GM19395 (cell line): ENCODE data around the gene MGLL.
A peak's percentile ranks its signal among the peaks of the same experiment; 100 is the strongest.
"Not testable (repeated sequence)": the region's sequence is repeated elsewhere in the genome, so short reads cannot be mapped to it uniquely, and the experiment has no call there.

Source experiments
- ATAC-seq: cut with Tn5 transposase; IDR thresholded peaks from one replicate; pipeline ENCODE4 v1.9.1; 2021; ENCODE audit warnings: mild to moderate bottlenecking, moderate library complexity; ENCODE audit not compliant: unreplicated experiment

MGLL gene

DNA sequence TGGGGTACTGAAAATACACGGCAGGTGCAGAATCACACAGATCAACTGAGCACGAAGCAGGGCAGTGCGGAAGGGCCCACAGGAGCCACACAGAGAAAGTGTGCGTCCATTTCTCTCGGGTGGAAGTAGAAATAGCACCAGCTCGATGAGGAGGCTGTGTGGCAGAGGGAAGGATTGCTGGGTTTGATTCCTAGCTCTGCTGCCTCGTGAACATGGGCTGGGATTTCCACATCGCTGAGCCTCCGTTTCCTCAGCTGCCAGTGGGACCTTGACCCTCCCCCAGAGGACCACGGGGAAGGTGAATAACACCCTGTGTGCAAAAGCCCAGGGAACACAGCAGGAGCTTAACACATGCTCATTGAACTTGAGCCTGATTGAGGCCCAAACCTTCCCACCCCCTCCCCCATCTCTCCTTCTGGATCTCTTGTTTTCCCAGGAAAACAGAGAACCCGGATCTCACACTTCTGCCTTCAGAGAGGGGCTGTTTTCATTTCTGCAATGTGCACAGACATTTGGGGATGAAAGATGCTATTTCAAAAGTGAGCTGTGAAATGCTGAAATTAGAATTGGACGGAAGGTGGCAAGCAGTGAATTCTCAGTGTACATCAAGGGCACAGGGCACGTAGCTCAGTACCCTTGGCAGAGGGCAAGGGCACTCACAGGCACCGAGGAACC lies 111.2 kb downstream of the MGLL start:
- ATAC-seq, result no peak

DNA sequence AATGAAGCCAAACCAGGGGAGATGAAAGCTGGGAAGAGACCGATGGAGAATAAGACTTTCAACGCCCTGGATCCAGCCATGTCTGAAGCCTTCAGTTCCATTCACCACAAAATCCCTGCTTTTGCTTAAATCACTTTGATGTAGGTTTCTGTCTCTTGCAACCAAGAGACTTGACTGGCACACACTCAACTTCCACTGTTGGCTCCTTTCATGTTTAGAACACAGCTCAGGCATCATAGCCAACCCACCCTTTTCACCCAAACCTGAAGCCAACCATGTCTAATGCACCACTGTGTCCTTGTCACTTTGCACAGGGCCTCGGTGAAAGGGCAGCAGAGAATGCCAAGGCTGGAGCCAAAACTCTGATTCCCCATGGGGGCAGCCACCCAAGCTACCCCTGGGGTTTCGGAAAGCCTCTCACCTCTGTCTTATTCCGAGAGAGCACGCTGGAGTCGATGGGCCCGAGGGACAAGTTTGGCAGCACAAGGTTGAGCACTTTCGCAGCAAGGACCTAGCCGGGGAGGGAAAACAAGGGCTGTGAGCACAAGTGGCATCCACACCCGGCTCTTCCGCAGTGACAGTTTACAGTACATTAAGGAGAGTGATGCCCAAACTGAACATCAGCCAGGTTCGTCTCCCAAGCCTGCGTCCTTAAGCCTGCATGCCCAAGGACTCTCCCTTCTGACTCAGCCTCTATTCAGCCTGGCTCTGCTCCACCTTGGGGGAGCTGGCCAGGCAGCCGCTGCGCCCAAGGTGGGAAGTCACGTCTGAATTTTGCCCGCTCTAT lies 112.0 kb downstream of the MGLL start:
- no peak for ATAC-seq

DNA sequence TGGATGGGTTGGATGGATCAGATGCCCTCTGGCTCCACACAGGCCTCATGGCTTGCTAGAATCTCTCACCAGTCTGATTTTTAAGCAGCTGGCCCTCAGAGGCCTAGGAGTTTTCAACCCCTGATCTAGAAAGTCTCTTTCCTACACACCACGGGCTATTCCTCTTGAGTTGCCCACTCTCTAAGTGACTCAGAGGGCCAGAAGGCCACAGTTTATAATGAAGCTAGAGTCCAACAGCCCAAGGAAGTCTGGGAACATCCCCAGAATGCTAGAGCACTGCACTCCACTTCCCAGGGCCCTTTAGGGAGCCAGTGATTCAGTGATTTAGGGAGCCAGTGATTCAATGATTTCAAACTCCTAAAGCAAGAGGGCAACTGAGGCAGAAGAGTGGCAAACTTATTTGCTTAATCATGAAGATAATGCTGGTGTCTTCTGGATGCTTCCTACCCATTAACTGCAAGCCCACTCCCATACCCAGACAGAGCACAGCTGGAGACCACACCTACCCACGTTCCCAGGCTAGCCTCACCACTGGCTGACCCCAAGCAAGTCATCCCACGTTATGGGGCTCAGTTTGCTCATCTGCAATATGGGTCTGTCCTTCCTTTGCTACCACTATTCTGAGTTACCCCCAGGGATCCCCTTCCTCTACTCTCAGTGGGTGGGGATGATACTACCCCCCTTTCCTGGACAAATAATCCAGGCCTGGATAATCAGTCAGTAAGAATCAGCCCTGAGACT lies 112.8 kb downstream of the MGLL start:
- no peak for ATAC-seq

DNA sequence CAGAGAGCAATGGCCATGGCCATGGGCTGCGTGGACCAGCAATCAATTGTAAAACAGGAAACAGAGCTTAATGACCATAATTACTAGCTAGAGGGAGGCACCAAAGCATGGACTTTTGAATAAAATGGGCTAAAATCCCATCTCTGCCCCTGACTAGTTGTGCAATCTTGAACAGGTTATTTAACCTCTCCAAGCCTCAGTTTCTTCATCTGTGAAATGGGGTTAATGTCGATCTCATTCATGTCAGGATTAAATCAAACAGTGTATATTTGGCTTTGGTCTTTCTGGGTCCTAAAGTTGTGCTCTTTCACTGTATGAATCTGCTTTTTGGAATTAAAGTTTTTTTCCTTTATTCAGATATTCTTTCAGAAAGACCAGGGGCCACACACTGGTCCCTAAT lies 113.5 kb downstream of the MGLL start:
- no peak for ATAC-seq

DNA sequence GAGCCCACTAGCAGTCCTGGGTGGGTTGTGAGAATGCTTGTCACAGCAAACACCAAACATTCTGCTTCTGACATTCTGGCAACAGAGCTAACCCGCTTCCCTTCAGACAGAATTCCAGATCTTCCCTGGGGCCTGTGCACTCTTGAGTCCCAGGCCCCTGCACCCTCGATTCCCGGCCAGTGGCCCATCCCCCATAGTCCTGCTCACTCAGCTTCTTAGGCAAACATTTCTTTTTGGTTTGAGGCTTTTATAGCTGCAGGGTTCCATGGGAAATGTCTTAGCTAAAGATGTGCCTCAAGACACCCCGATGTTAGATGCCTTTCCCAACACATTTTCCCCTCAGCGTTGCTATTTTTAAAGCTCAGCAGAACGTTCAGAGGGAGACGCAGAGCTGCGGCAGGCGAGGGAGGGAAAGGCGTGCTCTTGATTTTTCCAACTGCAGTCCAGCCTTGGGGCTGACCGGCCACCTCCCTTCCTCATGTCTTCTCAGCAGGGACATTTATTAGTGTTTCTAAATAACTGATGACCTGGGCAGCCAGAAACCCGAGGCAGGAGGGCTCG lies 114.4 kb downstream of the MGLL start:
- no peak for ATAC-seq

DNA sequence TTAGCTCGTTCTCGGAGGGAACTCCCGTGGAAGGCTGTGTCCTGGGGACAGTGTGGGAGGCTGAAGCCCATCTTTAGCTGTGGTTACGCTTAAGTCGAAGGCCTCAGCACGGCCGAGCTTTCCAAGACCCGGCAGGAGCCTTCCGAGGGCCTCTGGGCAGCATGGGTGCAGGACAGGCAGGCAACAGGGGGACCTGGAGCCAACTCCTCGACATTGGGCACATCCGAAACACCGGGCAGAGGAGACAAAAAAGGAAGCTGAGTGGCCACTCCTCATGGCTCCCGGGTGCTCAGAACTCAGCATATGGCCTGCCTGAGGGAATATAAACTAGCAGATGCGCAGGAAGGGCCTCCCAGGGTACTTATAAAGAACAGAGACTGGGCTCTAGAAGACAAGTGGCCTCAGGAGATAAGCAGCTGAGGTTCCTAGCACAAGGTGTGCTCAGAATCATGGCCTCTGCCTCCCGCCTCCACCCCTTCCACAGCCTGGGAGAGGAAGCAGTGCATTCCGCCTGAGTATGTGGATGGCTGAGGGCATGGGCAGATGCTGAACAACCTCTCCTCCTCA lies 115.4 kb downstream of the MGLL start:
- ATAC-seq, result no peak

DNA sequence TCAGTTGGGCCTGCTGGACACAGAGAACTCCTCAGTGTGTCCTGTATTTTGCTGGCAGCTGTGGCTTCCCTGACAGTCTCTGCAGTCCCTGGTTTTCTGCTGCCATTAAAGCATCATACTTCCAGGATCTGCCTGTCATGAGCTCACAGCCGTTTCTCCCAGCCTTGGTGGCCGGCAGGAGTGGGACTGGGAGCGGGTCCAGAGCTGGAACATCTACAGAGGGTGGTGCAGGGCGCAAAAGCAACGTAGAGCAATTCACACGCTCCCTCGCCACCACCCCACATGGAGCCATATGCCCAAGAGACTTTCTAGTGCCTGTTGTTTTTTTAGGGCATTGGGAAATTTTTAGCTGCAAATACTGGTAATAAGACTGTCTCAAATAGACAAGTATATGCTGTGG lies 116.0 kb downstream of the MGLL start:
- ATAC-seq, result no peak

DNA sequence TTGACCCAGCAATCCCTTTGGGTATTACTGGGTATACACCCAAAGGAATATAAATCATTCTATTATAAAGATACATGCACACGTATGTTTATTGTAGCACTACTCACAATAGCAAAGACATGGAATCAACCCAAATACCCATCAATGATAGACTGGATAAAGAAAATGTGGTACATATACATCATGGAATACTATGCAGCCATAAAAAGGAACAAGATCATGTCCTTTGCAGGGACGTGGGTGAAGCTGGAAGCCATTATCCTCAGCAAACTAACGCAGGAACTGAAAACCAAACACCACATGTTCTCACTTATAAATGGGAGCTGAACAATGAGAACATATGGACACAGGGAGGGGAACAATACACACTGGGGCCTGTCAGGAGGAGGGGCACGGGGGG lies 117.5 kb downstream of the MGLL start:
- not testable (repeated sequence) for ATAC-seq

DNA sequence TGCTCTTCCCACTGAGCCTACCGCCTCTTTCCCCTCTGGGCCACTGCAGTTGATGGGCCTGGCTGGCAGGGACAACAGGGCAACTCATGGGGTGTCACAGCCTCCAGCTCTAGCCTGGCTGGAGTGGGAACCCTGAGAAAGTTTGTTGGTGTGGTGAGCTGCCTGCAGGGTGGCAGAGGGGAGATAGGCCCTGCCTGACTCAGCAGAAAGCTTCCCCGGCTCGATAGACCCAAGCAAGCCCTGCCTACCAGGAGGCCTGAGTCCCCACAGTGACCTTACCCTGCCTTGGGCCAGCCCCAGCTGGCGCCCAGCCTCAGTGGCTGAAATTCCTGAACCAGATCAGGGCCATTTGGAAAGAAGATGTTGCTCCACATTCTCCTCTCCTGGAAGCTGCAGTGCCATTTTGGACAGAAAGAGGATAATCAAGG lies 120.2 kb downstream of the MGLL start:
- no peak for ATAC-seq

DNA sequence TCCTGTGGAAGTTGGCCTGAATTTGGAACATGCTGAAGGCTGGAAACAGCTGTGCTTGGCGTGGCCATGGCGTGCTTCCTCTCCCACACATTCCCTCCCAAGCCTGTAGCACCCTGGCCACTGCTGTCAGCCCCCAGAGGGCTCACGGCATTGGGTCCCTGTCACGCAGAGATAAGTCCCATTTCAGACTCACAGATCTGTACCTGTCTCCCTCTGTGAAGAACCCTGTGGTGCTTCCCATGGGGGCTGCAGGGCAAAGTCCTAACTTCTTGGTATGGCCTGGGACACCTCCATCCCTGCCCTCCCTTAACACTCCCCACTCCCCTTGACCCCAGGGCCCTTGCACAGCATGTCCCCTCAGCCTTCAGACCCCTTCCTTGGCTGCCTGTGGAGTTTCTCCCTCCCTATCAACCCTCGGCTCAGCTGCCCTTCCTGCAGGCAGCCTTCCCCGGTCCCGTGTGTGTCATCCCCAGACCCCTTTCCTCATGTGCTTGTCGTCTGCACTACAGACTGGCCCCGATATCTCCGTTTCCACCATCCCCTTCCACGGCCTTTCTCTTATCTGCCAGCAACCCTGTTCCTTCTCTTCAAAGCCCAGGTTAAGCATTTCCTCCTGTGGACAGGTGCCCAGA lies 120.9 kb downstream of the MGLL start:
- ATAC-seq, result no peak

DNA sequence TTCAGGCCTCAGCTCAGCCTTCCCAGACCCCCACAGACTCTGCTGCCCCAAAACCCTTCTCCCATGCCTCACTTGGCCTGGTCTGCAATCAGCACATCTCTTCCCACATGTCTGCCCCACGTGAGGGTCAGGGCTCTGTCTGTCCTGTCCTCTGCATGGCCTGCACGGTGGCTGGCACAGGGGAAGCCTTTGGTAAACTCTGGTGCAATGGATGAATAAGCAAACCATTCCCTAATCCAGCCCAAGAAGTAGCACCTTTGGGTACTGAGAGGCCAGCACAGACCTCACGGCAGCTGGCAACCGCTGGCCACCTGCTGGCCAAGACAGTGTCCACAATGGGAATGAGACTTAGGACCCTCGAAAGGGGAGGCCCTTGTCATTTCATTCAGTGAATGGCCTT lies 121.9 kb downstream of the MGLL start:
- ATAC-seq, result no peak

DNA sequence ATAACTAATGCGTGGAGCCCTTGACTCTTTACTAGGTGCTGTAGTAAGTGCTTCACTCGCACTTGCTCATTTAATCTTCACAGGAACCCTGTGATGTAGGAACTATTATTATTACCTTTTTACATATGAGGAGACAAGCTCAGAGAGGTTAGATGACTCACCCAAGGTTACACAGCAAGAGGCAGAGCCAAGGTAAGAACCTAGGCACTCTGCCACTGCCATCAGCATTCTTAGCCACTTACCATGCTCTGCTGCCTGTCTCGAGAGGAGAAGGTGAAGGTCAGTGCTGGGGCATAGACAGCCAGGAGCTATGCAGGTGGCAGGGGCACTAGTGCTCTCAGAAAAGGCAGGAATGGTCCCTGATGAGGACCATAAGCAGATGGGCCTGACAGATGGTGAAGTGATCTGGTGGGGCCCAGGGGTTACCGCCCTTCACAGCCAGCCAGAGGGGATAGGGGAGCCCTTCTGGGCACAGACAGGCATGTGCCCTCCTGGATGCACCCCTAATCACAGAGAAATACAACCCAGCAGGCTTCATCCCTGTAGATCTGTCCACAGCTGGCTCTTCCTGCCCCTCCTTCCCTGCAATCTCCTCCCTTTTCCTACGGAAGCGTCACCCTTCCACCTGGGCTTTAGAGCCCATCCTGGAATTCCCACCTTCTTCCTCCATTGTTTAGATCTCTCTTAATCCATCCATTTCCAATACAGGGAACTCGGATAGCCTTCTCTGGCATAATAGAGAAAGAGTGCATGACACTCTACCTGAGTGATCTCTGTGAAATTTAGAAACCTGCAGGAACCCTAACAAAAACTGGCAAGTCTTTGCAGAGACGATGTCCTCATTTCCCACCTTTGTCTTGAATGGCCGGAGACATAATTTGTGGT lies 122.7 kb downstream of the MGLL start:
- no peak for ATAC-seq

DNA sequence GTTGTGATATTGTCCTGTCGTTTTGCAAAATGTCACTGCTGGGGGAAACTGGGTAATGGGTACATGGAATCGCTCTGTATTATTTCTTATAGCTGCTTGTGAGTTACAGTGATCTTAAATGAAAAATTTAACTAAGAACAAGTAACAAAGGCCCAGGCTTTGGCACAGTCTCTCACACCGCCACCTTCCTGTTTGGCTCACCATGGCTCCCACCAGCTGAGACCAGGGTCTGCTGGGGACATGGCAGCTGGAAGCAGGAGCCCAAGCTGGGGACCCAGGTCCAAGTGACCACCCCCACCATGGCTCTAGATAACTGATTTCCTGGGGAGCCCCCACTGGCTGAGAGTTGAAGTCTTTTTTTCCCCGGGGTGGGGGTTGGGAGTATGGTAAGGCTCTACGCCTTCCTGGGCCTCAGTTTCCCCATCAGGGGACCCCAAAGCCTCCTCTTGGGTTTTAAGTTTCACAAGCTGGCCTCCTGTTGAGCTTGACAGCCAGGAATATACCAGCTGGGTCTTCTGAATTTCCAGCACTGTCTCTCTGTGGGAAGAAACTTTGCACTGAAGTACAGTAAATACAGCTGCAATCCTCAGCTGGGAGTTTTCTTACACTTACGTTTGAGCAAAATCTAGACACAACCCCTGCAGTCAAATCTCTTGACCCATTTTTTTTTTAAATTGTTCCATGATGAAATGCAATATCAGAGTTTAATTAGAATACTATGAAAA lies 123.5 kb downstream of the MGLL start:
- no peak for ATAC-seq

DNA sequence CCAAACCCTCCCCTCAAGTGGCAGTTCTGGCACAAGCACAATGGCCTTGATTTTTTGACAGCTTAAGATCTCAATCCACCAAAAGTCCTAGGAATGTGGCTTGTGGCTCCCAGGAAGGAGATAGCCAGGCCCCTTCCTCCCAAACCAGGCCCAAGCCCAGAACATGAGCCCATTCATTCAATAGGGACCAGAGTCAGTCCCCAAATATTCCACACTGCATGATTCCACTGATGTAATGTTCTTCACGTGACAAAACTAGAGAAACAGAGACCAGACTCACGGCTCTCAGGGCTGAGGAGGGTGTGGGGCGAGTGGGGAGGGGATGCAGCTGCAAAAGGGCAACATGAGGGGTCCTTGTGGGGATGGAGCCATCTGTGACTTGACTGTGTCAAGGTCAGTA lies 124.0 kb downstream of the MGLL start:
- no peak for ATAC-seq

DNA sequence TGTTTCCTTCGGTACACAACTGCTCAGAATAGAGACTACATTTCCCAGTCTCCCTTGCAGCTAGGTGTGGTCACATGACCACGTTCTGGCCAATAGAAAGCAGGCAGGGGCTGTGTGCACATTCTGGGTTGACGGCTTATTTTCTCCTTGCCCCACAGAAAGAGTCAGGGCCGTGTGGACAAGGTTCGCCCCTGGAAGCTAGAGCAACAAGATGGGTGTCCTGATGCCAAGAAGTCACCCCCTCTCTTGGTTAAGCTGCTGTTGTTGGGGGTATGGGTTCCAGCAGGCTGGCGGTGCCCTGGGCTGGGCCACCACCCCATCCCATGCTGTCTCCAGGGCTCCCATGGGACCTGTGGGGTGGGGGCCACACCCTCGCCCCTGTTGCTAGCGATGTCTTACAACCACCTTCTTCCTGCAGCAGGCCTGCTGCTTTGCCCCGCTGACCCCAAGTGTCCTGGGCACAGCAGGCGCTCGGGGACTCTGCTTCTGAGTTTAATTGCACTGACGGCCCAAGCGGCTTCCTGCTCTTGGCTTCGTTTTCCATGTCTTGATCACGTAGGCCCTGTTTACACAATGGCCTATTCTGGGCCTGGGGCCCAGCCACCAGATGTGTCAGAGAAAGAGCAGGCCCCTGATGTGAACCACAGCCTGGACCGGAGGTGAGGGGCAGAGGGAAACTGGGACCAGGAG lies 124.6 kb downstream of the MGLL start:
- ATAC-seq, result peak; percentile 87

DNA sequence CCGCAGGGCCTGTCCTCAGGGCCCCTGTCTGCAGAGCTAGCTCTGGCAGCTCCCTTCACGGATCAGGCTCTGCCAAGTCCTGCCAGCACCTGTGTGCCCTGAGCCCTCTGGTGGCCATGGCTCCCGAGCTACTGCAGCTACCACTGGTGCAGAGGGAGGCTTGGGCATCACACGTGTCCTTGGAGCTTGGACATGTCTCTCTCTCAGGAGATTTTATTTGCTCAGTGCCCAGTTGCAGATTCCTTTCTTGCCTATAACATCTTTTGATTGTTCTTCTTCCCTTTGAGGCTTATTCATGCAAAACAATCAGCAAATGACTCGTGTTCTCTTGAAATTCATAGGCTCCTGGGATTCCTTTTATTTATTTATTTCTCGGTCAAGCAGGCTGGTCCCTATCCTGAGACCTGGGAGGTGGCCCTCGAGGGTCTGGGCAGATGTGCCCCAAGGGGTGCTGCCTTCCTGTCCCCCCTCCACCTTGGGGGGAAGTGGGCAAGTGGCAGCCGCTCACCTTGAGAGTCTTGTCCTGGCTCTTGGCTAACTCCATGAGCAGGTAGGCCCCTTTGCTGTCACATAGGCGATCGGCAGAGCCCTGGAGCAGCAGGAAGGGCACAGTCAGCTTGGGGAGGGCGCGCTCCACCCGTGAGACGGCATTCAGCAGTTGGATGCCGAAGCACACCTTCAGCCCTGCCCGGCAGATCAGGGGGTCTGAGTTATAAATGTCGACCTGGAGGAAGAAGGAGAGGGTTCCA lies 127.7 kb downstream of the MGLL start:
- no peak for ATAC-seq

DNA sequence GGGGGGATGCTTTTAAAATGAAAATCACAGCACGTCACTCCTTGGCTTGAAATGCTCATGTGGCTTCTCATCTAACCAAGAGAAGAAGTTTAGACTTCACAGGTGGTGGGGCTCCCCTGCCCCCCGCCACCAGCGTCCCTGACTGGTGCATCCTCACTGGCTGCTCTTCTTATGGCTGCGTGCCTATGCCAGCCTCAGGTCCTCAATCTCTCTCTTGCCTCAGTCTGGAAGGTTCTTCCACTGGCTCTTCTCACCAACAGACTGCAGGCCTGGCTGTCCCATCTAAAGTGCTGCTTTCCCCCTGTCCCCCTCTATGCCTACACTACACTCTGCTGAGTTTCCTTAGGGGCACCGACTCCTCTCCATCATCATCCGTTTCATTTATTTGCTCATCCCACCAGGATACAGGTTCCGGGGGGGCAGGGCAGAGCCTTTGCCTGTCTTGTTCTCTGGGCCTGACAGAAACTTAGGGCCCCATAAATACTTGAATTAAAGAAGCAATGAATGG lies 128.9 kb downstream of the MGLL start:
- no peak for ATAC-seq
